HL-60/S4 treated with phorbol 12-myristate 13-acetate at 8.2 ng/mL for 4 days and 3 days (cell line): Measurements from ENCODE around the gene GALNS.

Experiments used
- in situ Hi-C: fragments of 300-500 bp; cut with MboI; formaldehyde crosslinking; loops from 2 replicates; pipeline ENCODE4 v1.15.0; 2022; ENCODE audit warnings: low sequenced_read_pairs

The GALNS gene

GRCh38 chr16:88877564-88878289 lies 21.0 kb upstream of the GALNS start:
- in situ Hi-C loops, result no loop called here

GRCh38 chr16:88876942-88877526 lies 20.3 kb upstream of the GALNS start:
- in situ Hi-C loops, result no loop called here

DNA sequence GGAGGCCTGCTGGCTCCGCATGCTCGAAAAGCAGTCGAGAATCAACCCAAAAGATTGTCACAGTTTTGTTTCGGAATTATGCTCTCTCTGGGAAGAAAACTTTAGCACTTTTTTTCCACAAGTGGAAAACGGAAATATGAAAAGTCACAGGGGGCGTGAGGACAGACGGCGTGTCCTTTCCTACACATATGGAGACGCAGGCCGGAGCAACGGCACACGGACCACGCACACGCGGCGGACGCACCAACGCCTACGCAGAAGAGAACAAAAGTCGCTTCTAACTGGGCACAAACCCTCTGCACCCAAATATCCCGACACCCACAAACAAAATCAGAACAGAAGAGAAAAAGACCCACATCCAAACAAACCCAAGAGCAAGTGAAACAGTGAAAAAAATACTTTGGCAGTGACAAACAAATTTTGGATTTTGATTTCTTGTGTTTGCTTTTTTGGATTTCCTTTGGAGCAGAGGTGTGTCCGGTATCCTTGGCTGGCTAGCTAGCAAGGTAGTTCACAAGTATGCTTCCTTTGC lies 19.0 kb upstream of the GALNS start:
- in situ Hi-C loops, result no loop called here

DNA sequence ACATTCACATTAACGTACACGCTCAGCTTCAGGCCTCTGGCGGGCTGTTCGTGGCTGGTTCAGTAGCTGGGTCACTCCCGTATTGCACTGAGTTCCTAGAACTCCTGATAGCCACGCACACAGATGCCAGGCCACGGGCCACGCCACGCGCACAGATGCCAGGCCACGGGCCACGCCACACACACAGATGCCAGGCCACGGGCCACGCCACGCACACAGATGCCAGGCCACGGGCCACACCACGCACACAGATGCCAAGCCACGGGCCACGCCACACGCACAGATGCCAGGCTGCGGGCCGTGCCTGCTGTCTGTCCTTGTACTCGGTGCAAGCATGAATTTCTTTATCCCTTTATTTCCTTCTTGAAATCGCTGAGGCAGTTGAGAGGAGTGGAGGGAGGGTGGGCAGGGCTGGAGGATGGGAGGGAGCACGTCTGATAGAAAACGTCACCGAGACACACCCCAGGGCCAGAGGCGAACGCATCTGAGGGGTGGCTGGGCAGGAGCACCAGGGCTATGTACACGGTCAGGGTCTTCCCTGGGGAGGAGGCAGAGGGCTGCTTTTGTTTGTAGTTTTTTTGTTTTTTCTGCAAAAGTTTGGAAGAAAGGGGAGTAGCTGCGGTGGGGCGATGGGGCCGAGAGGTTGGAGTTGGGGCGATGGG lies 18.3 kb upstream of the GALNS start:
- in situ Hi-C loops, result no loop called here

DNA sequence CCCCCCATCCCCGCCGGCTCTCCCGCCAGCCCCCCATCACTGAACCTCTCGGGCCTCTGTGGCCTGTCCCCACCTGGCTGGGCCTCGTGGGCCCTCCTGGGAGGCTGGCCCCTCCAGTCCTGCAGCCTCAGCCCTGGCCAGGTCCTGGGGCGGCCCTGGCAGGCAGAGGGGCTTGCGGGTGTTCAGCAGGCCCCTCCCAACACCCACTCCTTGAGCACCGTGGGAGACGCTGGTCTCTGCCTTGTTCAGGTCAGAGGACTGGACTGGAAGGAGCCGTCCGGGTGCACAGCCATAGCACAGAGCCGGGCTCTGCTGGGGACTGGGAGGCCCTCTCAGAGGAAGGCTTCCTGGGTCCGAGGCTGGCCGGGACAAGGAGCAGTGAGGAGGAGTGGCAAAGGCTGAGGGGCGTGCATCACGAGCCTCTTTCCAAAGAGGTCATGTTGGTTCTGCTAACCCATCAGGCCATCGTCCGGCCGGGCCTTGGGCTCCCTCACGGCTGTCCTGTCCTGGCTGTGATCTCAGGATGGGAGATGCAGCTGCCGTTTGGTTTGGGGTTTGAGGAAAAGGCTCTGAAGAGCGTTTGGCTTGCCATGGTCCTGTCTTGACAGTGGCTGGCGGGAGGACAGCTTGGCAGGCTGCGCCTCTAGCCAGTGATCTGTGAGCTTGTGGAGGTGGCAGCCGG lies 16.0 kb upstream of the GALNS start:
- in situ Hi-C loops, result no loop called here

DNA sequence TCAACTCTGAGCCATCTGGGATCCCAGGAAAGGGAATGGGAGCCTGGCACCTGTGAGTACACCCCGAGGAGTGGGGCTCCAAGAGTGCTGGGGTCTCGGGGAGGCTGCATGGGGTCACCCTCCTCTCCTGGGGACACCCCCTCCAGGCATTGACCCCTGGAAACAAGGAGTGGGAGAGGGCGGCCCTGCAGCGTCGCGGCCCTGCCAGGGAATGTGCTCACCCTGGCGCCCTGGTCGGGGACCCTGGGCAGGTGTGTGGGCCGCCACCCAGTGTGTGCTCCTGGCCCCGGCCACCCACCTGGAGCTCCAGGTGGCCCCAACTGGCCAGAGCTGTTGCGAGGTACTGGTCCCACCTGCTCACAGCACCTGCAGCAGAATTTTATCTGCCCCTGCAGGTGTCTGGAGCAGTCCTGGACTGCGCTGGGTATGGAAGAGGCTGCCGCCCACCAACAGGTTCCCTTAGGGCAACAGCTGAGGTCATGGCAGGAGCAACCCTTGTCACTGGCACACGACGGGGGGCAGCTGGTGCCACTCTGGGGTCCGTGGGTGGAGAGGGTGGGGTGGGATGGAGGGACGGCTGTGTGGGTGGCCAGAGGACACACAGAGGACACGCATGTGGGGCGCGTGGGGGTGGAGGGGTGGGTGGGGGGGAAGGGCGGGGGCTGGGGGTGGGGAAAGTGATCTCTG lies 15.1 kb upstream of the GALNS start:
- in situ Hi-C loops, result no loop called here

DNA sequence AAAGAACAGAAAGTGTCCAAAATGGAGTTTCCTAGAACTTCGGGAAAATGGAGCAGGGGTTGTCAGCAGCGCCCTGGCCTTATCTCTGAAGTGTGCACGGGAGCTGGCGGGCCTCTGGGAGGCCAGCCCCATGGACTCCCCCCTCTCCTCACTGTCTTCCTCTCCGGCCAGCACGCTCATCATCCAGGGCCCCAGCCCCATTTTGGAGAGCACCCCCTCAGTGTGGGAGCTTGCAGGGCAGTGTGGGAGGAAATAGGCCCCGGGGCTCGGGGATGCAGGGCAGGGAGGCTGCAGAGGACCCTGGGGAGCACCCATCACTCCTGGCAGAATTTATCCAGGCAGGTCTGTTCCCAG lies 14.6 kb upstream of the GALNS start:
- in situ Hi-C loops, result no loop called here

- in situ Hi-C loops, result no loop called here
Measured at GRCh38 chr16:88870608-88871348, 14.0 kb upstream of the GALNS start.

DNA sequence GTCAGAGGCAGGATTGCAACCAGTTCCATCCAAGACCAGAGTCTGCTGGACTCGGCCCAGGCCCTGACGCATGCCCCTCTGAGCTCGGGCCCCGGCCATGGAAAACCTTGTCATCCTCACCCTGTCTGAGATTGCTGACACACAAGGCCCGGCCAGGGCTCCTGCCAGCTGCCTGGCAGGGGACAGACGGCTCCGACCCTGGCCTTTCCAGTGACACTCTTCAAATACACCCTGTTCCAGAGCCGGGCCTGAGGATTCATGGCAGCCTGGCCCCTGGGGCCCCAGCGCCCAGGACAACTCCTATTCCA lies 12.9 kb upstream of the GALNS start:
- in situ Hi-C loops, result no loop called here

- in situ Hi-C loops, result no loop called here
Measured at GRCh38 chr16:88868974-88869672, 12.4 kb upstream of the GALNS start.

- in situ Hi-C loops, result no loop called here
Measured at GRCh38 chr16:88867581-88868246, 11.0 kb upstream of the GALNS start.

DNA sequence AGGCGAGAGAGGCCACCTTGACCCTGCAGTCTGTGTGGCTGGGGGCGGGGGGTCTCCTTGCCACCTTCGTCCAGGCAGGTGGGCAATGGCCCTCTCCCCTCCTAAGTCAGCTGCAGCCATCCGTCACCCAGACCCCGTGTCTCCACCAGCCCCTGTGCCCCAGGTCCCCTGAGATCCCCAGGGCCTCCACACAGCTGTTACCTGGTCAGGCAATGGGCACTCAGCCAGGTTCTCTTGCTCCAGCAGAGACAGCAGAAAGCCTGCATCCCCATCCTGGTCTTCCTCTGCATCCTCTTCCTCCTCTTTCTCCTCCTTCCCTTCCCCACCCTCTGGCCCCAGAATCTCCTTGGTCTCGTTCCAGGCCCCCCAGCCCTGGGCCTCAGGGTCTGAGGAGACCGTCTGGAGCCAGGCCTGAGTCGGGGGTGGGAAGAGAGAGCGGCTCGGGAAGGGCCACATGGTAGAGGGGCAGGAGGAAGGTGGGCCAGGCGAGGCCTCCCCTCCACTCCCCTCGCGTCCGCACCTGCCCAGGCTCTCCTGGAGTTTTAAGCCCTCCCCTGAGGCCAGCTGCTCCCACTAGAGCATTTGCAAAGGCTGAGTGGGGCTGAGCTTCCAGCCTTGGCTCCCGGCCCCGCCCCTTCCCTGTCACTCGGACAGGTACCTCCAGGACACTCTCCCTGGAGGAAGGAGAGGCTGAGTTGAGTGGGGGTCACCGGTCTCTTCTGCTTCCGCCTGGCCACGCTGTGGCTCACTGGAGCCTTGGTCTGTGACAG lies 9.6 kb upstream of the GALNS start, which contains the start of gene PABPN1L:
PABPN1L (minus strand) TSS at position 510 of the 770 bp plus-strand sequence; CDS start at position 456, 54 bp downstream.
- in situ Hi-C loops, result no loop called here

DNA sequence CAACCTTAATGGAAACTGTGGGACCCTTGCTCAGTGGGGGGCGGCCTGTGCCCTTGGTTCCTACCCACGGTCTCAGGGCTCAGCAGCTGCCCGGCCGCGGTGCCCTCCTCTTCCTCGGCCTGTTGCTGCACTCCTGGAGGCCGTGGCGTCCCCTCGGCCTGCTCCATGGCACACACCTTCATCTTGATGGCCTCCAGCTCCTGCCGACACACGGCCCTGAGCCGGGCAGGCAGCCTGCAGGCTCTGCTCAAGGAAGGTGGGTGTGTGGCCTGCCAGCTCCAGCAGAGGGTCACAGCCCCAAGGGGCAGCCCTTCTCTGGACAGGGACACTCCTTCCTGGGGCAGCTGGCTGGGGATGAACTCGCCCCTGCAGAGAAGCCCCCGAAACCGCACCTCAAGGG lies 9.0 kb upstream of the GALNS start:
- in situ Hi-C loops, result no loop called here

DNA sequence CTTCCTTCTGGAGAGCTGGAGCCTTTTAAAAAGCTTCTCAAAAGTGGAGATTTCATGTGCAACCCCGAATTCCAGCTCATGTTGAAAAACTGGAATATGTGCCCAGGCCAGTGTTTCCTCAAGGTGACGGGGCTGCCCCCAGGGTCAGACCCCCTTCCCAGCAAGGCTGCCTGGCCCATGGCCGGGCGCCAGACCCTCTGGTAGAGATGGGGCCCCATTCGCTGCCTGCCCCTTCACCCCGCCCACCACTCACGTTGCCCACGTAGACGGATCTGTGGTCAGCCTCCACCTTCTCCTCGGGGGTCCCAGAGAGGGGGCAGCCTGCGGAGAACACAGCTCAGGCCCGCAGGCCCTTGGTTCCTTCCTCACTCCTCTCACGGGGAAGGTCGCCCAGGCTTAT lies 8.6 kb upstream of the GALNS start:
- in situ Hi-C loops, result no loop called here

- in situ Hi-C loops, result no loop called here
Measured at GRCh38 chr16:88864521-88864920, 7.8 kb upstream of the GALNS start.

DNA sequence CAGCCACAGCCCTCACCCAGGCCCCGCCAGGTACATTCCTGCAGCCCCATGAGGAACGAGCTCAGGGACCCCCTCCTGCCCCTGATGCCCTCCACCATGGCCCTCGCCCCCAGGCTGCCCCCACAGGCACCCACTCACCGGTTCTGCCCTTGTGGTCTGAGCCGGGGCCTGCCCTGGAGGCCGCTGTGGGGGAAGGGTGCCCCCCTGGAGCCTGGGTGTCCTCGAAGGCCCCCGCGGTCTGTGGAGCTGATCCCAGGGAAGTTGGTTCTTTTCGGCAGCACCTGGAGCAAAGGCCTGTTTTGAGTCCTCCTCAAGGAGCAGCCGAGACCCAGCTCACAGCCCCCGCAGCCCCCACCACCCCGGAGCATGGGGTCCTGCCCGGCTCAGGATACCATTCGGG lies 7.4 kb upstream of the GALNS start:
- in situ Hi-C loops, result no loop called here

DNA sequence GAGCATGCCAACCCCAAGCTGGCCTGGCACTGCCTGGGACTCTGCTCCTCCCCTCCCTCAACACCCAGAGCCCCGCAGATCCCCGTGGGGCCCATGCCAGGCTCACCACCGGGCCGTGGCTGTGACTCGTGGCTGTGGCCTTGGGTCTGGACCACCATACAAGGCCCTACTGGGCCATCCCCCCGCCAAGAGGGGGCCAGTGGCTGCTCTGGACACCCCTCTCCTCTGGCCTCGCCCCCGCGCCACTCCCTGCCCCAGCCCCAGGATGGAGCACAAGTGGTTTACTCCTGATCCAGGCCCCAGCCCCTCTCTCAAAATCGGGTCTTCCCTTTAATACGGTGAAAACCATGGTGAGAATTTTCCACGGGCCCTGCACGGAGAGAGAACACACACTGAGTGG lies 6.7 kb upstream of the GALNS start:
- in situ Hi-C loops, result no loop called here

- in situ Hi-C loops, result no loop called here
Measured at GRCh38 chr16:88862968-88863367, 6.2 kb upstream of the GALNS start.

DNA sequence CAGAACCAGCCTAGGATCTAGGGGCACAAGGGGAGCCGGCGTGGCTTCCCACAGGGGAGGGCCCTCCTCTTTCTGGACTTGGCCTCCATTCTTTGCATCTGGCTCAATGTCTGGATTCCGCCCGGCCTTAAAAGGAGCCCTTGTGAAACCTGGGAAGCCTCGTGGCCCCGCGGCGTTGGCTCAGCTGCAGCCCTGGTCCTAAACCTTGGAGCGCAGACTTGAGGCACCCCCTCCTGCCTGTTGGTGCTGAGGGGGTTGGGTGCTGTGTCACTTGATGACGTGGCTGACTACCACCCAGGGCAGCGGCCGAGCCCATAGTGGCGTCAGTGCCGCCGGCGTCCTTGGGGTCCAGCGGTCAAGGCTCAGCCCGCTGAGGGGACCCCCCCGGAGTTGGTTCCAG lies 4.6 kb upstream of the GALNS start:
- in situ Hi-C loops, result no loop called here
